NCI-H146 (cell line): ENCODE measurements around the gene SRPRA.
"Not testable (repeated sequence)": the region's sequence is repeated elsewhere in the genome, so short reads cannot be mapped to it uniquely, and the experiment has no call there.

Source experiments
- DNase-seq: peaks from one replicate; lab custom pipeline; 2025; lab: John Stamatoyannopoulos, UW

SRPRA gene

GRCh38 chr11:126268708-126269579 is at the start of gene SRPRA, which contains the start of gene FOXRED1:
TSS of gene SRPRA (minus strand) at chr11:126268895. CDS start at chr11:126268804, 91 bp downstream.
TSS of gene FOXRED1 (plus strand) at chr11:126269154. CDS start at chr11:126269207, 53 bp downstream.
- DNase-seq, result peak; percentile 99

GRCh38 chr11:126317756-126318573 is 49.3 kb upstream of the SRPRA start:
- no peak for DNase-seq

- DNase-seq, result no peak
Measured at GRCh38 chr11:126317432-126317755, 48.7 kb upstream of the SRPRA start.

- no peak for DNase-seq
Measured at GRCh38 chr11:126313826-126314225, 45.1 kb upstream of the SRPRA start.

- DNase-seq, result no peak
Measured at GRCh38 chr11:126312961-126313360, 44.3 kb upstream of the SRPRA start.

- no peak for DNase-seq
Measured at GRCh38 chr11:126311401-126312291, 43.0 kb upstream of the SRPRA start.

- DNase-seq, result no peak
Measured at GRCh38 chr11:126310992-126311310, 42.3 kb upstream of the SRPRA start.

- DNase-seq, result peak; percentile 60
Measured at GRCh38 chr11:126310200-126310991, 41.7 kb upstream of the SRPRA start.

- DNase-seq, result not testable (repeated sequence)
Measured at GRCh38 chr11:126308771-126309170, 40.1 kb upstream of the SRPRA start.

GRCh38 chr11:126308271-126308671 is 39.6 kb upstream of the SRPRA start:
- no peak for DNase-seq

- peak; percentile 29 for DNase-seq
Measured at GRCh38 chr11:126307706-126308105, 39.0 kb upstream of the SRPRA start.

GRCh38 chr11:126305699-126306098 is 37.0 kb upstream of the SRPRA start:
- DNase-seq, result no peak

- peak; percentile 36 for DNase-seq
Measured at GRCh38 chr11:126304457-126305075, 35.9 kb upstream of the SRPRA start.

GRCh38 chr11:126303623-126304456 is 35.1 kb upstream of the SRPRA start, which contains the start of gene DCPS:
TSS of gene DCPS (plus strand) at chr11:126304060. CDS start at chr11:126304081, 21 bp downstream.
- DNase-seq, result peak; percentile 90

- no peak for DNase-seq
Measured at GRCh38 chr11:126297004-126297403, 28.3 kb upstream of the SRPRA start.

- DNase-seq, result no peak
Measured at GRCh38 chr11:126293726-126294125, 25.0 kb upstream of the SRPRA start.

GRCh38 chr11:126290887-126291286 is 22.2 kb upstream of the SRPRA start:
- DNase-seq, result no peak

- no peak for DNase-seq
Measured at GRCh38 chr11:126288237-126288636, 19.5 kb upstream of the SRPRA start.

GRCh38 chr11:126284829-126285228 is 16.1 kb upstream of the SRPRA start:
- peak; percentile 8 for DNase-seq
